Measurements from ENCODE around the gene SORL1-AS1.

DNA sequence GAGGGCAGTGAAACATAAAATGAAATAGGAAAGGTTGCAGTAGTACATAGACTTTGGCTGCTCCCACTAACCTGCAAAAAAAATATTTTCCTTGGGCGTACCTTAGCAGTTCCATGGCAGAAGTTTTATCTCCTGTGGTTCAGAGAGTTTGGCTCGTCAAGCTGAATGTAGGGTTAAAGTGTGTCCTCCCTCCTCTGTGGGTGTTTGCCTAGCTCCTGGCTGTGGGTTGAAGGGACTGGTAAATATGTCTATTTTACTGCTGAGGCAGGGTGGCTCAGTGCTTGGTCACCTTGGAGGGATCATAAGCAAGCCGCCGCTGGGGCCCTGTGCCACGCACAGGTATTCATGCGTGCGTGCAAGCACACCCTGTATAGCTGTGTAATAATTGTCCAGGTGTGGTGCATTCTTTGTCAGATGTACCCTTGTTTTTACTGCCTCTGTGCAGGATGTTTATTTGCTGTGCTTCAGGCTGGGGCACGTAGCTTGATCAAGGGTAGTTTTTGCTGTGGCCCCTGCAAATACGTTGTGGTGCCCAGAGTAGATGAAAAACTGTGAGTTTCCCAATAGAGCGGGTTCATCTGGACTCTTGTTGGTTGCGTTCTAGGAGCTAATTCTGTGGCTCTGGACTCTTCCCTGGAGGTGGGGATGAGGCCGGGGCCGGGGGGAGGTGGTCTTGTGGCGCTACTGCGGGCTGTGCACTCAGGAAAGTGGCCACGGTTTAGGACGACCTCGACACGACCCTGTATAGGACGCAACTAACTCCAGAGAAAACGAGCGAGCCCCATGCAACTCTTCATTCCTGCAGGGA, 1.4 kb downstream of the SORL1-AS1 start:
- no peak for TF ChIP-seq CTCF (IDR thresholded peaks at IDR 0.05)
- TF ChIP-seq POLR2A (IDR thresholded peaks at IDR 0.05) = no peak
